ENCODE measurements around the gene CCDC54.

CCDC54 gene

GRCh38 chr3:107394502-107394901 lies 17.3 kb downstream of the CCDC54 start:
- no peak for DNase-seq

GRCh38 chr3:107395066-107395465 lies 17.8 kb downstream of the CCDC54 start:
- no peak for DNase-seq

GRCh38 chr3:107401301-107401700 lies 24.1 kb downstream of the CCDC54 start:
- DNase-seq: no peak

- DNase-seq: no peak
Observed at GRCh38 chr3:107402214-107402613, 25.0 kb downstream of the CCDC54 start.

GRCh38 chr3:107404727-107405469 lies 27.7 kb downstream of the CCDC54 start:
- no peak for DNase-seq

GRCh38 chr3:107407355-107407754 lies 30.1 kb downstream of the CCDC54 start:
- DNase-seq: no peak

GRCh38 chr3:107408513-107408912 lies 31.3 kb downstream of the CCDC54 start:
- DNase-seq: no peak

- no peak for DNase-seq
Observed at GRCh38 chr3:107409365-107409764, 32.1 kb downstream of the CCDC54 start.

GRCh38 chr3:107410606-107411005 lies 33.4 kb downstream of the CCDC54 start:
- no peak for DNase-seq

GRCh38 chr3:107411056-107411455 lies 33.8 kb downstream of the CCDC54 start:
- DNase-seq: no peak

- no peak for DNase-seq
Observed at GRCh38 chr3:107411779-107412178, 34.5 kb downstream of the CCDC54 start.

GRCh38 chr3:107412376-107412775 lies 35.1 kb downstream of the CCDC54 start:
- no peak for DNase-seq

GRCh38 chr3:107413264-107413663 lies 36.0 kb downstream of the CCDC54 start:
- DNase-seq: no peak

GRCh38 chr3:107414325-107414964 lies 37.2 kb downstream of the CCDC54 start:
- DNase-seq: no peak

- DNase-seq: no peak
Observed at GRCh38 chr3:107416138-107416537, 38.9 kb downstream of the CCDC54 start.

GRCh38 chr3:107416886-107417285 lies 39.6 kb downstream of the CCDC54 start:
- no peak for DNase-seq

GRCh38 chr3:107421170-107421792 lies 44.0 kb downstream of the CCDC54 start:
- DNase-seq: no peak

- no peak for DNase-seq
Observed at GRCh38 chr3:107421881-107422280, 44.6 kb downstream of the CCDC54 start.

GRCh38 chr3:107425033-107425432 lies 47.8 kb downstream of the CCDC54 start:
- DNase-seq: no peak

- DNase-seq: no peak
Observed at GRCh38 chr3:107426223-107426622, 49.0 kb downstream of the CCDC54 start.

Measured in CD4-positive, alpha-beta T cell treated with Interferon gamma for 1 hour (primary cell).